ENCODE data around the gene CADM4.
"Not testable (repeated sequence)": the region's sequence is repeated elsewhere in the genome, so short reads cannot be mapped to it uniquely, and the experiment has no call there.

The CADM4 gene

GRCh38 chr19:43607238-43608205 is 32.1 kb downstream of the CADM4 start:
- DNase-seq, result no peak
- H3K27me3 ChIP-seq (ENCODE audit: insufficient read depth, low read length, poor library complexity), result no peaks in the 10 kb centered on the region
- H3K4me3 ChIP-seq (ENCODE audit: low read depth in 1 of 2, low read length in 2 of 2), result no peak overlapping the region
- H3K4me2 ChIP-seq (ENCODE audit: insufficient read depth, low read length), result no peak overlapping the region
- H3K9ac ChIP-seq (ENCODE audit: low read depth, low read length), result no peak overlapping the region
- H2AFZ ChIP-seq (ENCODE audit: low read depth, low read length), result no peak overlapping the region
- peaks cover 39% of the 10 kb centered on the region for H3K79me2 ChIP-seq (ENCODE audit: insufficient read depth, low read length)
- TF ChIP-seq EZH2 (IDR thresholded peaks at IDR 0.05; ENCODE audit: borderline replicate concordance, low read depth, low read length, severe bottlenecking), result no peak
- TF ChIP-seq CTCF (IDR thresholded peaks at IDR 0.05; ENCODE audit: borderline replicate concordance, extremely low read depth, low read length, poor library complexity, severe bottlenecking), result no peak
- no peak overlapping the region for H3K27ac ChIP-seq (ENCODE audit: low read length)
- ATAC-seq (ENCODE audit: insufficient read depth, low read depth), result no peak
- H4K20me1 ChIP-seq (ENCODE audit: insufficient read depth, low read length), result peaks cover 39% of the 10 kb centered on the region
- H3K4me1 ChIP-seq (ENCODE audit: insufficient read depth, low read length), result no peaks in the 10 kb centered on the region
- peaks cover 76% of the 10 kb centered on the region for H3K36me3 ChIP-seq (ENCODE audit: insufficient read depth, low read length)
- H3K9me3 ChIP-seq (ENCODE audit: insufficient read depth, low read length, severe bottlenecking), result no peaks in the 10 kb centered on the region

- no peak overlapping the region for H3K9ac ChIP-seq (ENCODE audit: low read depth, low read length)
- H2AFZ ChIP-seq (ENCODE audit: low read depth, low read length), result no peak overlapping the region
- H3K4me1 ChIP-seq (ENCODE audit: insufficient read depth, low read length), result no peaks in the 10 kb centered on the region
- H3K27ac ChIP-seq (ENCODE audit: low read length), result no peak overlapping the region
- DNase-seq (no peak), ATAC-seq (ENCODE audit: insufficient read depth, low read depth) (no peak)
- no peaks in the 10 kb centered on the region for H3K9me3 ChIP-seq (ENCODE audit: insufficient read depth, low read length, severe bottlenecking)
- peaks cover 74% of the 10 kb centered on the region for H3K36me3 ChIP-seq (ENCODE audit: insufficient read depth, low read length)
- H3K4me3 ChIP-seq (ENCODE audit: low read depth in 1 of 2, low read length in 2 of 2), result no peak overlapping the region
- H3K79me2 ChIP-seq (ENCODE audit: insufficient read depth, low read length), result peaks cover 31% of the 10 kb centered on the region
- H4K20me1 ChIP-seq (ENCODE audit: insufficient read depth, low read length), result peaks cover 31% of the 10 kb centered on the region
- no peak for TF ChIP-seq CTCF (IDR thresholded peaks at IDR 0.05; ENCODE audit: borderline replicate concordance, extremely low read depth, low read length, poor library complexity, severe bottlenecking)
- TF ChIP-seq EZH2 (IDR thresholded peaks at IDR 0.05; ENCODE audit: borderline replicate concordance, low read depth, low read length, severe bottlenecking), result no peak
- H3K4me2 ChIP-seq (ENCODE audit: insufficient read depth, low read length), result no peak overlapping the region
- H3K27me3 ChIP-seq (ENCODE audit: insufficient read depth, low read length, poor library complexity), result no peaks in the 10 kb centered on the region
Observed at GRCh38 chr19:43606569-43607229, 33.0 kb downstream of the CADM4 start.

- TF ChIP-seq CTCF (IDR thresholded peaks at IDR 0.05; ENCODE audit: borderline replicate concordance, extremely low read depth, low read length, poor library complexity, severe bottlenecking) (no peak), EZH2 (IDR thresholded peaks at IDR 0.05; ENCODE audit: borderline replicate concordance, low read depth, low read length, severe bottlenecking) (no peak)
- no peaks in the 10 kb centered on the region for H3K4me1 ChIP-seq (ENCODE audit: insufficient read depth, low read length)
- H3K9me3 ChIP-seq (ENCODE audit: insufficient read depth, low read length, severe bottlenecking), result no peaks in the 10 kb centered on the region
- ATAC-seq (ENCODE audit: insufficient read depth, low read depth) (no peak), DNase-seq (no peak)
- no peak overlapping the region for H3K9ac ChIP-seq (ENCODE audit: low read depth, low read length)
- no peak overlapping the region for H2AFZ ChIP-seq (ENCODE audit: low read depth, low read length)
- H3K27me3 ChIP-seq (ENCODE audit: insufficient read depth, low read length, poor library complexity), result no peaks in the 10 kb centered on the region
- H4K20me1 ChIP-seq (ENCODE audit: insufficient read depth, low read length), result peaks cover 25% of the 10 kb centered on the region
- H3K4me3 ChIP-seq (ENCODE audit: low read depth in 1 of 2, low read length in 2 of 2), result no peak overlapping the region
- peaks cover 24% of the 10 kb centered on the region for H3K79me2 ChIP-seq (ENCODE audit: insufficient read depth, low read length)
- no peak overlapping the region for H3K4me2 ChIP-seq (ENCODE audit: insufficient read depth, low read length)
- H3K27ac ChIP-seq (ENCODE audit: low read length), result no peak overlapping the region
- H3K36me3 ChIP-seq (ENCODE audit: insufficient read depth, low read length), result peaks cover 74% of the 10 kb centered on the region
Observed at GRCh38 chr19:43605875-43606568, 33.6 kb downstream of the CADM4 start.

DNA sequence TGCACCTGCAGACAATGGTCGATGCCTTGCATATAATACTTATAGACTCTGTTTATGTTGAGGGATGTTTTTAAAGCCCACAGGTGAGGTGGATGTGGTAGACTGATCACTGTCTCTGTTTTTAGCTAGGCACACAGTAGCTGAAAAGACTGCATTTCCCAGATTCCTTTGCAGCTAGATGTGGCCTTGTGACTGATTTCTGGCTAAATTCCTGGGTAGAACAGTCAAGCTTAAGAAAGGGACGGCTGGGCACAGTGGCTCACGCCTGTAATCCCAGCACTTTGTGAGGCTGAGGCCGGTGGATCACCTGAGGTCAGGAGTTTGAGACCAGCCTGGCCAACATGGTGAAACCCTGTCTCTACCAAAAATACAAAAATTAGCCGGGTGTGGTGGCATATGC is 39.3 kb downstream of the CADM4 start:
- not testable (repeated sequence) for H3K27me3 ChIP-seq (ENCODE audit: insufficient read depth, low read length, poor library complexity); DNase-seq; H3K9ac ChIP-seq (ENCODE audit: low read depth, low read length); H3K27ac ChIP-seq (ENCODE audit: low read length); H3K9me3 ChIP-seq (ENCODE audit: insufficient read depth, low read length, severe bottlenecking); H3K4me2 ChIP-seq (ENCODE audit: insufficient read depth, low read length); ATAC-seq (ENCODE audit: insufficient read depth, low read depth); H2AFZ ChIP-seq (ENCODE audit: low read depth, low read length); H4K20me1 ChIP-seq (ENCODE audit: insufficient read depth, low read length); H3K4me3 ChIP-seq (ENCODE audit: low read depth in 1 of 2, low read length in 2 of 2)
- Histone ChIP-seq H3K36me3 (ENCODE audit: insufficient read depth, low read length) (peaks cover 48% of the 10 kb centered on the region), H3K79me2 (ENCODE audit: insufficient read depth, low read length) (peaks cover 44% of the 10 kb centered on the region), H3K4me1 (ENCODE audit: insufficient read depth, low read length) (peaks cover 27% of the 10 kb centered on the region)
